Measurements from ENCODE around the gene UTS2R.
"Not testable (repeated sequence)": the region's sequence is repeated elsewhere in the genome, so short reads cannot be mapped to it uniquely, and the experiment has no call there.

The UTS2R gene

DNA sequence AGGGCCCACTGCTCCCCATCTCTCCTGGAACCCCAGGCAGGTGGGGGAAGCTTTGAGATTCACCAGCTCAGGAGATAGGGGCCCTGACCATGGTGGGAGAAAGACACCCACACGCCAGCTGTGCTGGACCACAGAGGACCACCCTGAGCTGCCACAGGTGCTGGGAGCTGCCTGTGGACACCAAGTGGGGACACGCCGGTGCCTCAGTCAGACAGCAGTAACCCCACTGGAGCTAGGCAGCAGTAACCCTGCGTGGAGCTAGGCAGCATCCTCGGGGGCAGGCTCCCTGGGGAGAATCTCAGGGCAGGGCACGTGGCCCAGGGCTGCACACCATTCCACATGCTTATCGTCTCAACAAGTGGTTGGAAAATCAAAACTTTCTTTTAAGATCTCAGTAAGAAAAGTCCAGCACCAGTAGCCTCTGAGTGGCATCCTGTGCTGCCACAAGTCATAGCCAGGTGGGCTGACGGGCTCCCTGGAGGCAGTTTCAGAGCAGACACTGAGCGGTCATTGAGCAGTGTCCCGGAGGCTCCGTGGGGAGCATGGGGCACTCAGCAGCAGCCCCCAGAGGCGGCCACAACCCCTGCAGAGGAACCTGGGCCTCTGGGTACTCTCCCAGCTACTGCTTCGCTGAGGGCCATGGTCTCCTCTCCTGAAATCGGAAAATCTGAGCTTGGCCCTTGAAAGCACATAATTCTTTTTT is 38.6 kb downstream of the UTS2R start:
- TF ChIP-seq, protein P1, sequence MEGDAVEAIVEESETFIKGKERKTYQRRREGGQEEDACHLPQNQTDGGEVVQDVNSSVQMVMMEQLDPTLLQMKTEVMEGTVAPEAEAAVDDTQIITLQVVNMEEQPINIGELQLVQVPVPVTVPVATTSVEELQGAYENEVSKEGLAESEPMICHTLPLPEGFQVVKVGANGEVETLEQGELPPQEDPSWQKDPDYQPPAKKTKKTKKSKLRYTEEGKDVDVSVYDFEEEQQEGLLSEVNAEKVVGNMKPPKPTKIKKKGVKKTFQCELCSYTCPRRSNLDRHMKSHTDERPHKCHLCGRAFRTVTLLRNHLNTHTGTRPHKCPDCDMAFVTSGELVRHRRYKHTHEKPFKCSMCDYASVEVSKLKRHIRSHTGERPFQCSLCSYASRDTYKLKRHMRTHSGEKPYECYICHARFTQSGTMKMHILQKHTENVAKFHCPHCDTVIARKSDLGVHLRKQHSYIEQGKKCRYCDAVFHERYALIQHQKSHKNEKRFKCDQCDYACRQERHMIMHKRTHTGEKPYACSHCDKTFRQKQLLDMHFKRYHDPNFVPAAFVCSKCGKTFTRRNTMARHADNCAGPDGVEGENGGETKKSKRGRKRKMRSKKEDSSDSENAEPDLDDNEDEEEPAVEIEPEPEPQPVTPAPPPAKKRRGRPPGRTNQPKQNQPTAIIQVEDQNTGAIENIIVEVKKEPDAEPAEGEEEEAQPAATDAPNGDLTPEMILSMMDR (IDR thresholded peaks at IDR 0.05; ENCODE audit: extremely low read depth, missing control alignments), result no peak
- no peak for DNase-seq (ENCODE audit: low spot score)

GRCh38 chr17:82411396-82412053 is 40.0 kb downstream of the UTS2R start:
- TF ChIP-seq, protein P1 (IDR thresholded peaks at IDR 0.05; ENCODE audit: extremely low read depth, missing control alignments), result no peak
- no peak for DNase-seq (ENCODE audit: low spot score)

GRCh38 chr17:82412081-82412480 is 40.5 kb downstream of the UTS2R start:
- not testable (repeated sequence) for DNase-seq (ENCODE audit: low spot score)

DNA sequence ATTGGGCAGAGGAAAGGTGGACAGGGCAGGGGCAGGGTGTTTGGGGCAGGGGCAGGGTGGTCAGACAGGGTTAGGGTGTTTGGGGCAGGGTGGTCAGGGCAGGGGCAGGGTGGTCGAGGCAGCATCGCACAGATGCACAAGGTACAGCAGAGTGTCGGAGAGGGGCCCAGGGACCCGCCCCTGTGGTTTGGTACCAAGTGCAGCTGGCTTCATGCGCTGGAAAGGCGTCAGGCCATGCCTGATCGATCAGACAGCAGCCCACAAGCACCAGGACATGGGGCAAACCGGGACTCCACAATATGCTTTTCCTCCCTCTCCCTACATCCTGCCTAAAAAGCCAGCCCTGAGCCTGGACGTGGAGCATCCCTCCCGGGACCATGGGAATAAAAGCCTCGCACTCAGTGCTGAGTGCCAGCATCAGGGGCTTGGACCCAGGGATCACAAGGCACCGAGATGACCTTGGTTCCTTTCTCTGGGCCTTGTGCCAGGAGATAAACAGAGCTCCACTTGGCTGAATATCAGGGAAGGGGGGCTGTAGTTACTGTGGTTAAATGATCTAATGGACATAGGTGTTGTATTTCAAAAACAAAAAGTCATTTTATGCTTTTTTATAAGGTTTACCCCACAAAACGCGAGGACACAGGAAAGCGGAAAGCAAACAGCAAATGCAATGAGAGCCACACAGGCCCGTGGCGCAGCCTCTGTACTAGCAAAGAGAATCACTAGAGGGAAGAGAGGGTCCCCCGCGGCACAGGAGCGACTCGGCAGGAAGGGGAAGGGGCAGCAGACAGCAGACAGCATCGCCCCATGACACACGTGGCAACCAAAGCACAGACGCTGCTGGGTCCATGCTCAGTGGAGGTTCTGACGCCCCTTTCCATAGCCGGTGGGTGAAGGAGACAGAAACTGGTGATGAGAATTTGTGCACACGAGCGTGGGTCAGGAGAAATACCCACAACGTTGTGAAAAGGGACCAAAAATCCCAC is 41.3 kb downstream of the UTS2R start:
- TF ChIP-seq, protein P1 (IDR thresholded peaks at IDR 0.05; ENCODE audit: extremely low read depth, missing control alignments), result no peak
- no peak for DNase-seq (ENCODE audit: low spot score)

- DNase-seq (ENCODE audit: low spot score), result peak; percentile 85
- TF ChIP-seq, protein P1 (IDR thresholded peaks at IDR 0.05; ENCODE audit: extremely low read depth, missing control alignments), result peak; percentile 9
Observed at GRCh38 chr17:82414548-82415281, 43.1 kb downstream of the UTS2R start.

DNA sequence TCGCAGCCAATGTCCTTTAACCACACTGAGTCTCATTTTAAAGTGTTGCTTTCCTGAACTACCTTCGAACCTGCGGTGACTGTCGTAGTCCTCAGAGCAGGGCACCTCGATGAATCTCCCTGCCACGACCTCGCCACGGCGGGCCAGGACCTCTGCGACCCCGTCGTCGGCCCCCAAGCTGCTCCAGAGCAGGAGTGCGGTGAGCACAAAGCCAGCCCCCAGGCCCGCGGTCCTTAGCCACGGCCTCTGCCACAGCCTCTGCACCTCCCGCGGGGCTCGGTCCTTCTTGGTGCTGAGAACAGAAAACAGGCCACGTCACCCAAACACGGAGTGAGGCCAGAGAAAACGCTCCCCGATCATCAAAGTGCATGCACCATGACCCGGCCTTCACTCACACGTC is 43.8 kb downstream of the UTS2R start:
- TF ChIP-seq, protein P1 (IDR thresholded peaks at IDR 0.05; ENCODE audit: extremely low read depth, missing control alignments), result no peak
- no peak for DNase-seq (ENCODE audit: low spot score)

- TF ChIP-seq, protein P1 (IDR thresholded peaks at IDR 0.05; ENCODE audit: extremely low read depth, missing control alignments), result no peak
- DNase-seq (ENCODE audit: low spot score), result no peak
Observed at GRCh38 chr17:82415786-82416185, 44.2 kb downstream of the UTS2R start.
